Mucosa of descending colon (tissue), 3 donors: ENCODE measurements around the gene C16orf89. TPM values are rescaled to one million over a fixed set of nuclear protein-coding genes. Genes with fewer than 3 reads are reported as not detected.
A peak's percentile ranks its signal among the peaks of the same experiment; 100 is the strongest.

Source experiments
- ATAC-seq: fragments of 200-7000 bp; cut with Tn5 transposase; one replicate; pipeline ENCODE4 v1.9.1; 2020; ENCODE audit warnings: mild to moderate bottlenecking, moderate library complexity
- DNase-seq, 3 donors: peaks; one replicate each; pipeline ENCODE4 v3.0.0-alpha.2; 2020
- H3K36me3 ChIP-seq: fragments of 200-600 bp; one replicate; pipeline ENCODE4 v1.8.0; 2021; ENCODE audit warnings: low read depth, mild to moderate bottlenecking
- H3K4me1 ChIP-seq: fragments of 200-600 bp; one replicate; pipeline ENCODE4 v1.8.0; 2021; ENCODE audit warnings: low read depth, mild to moderate bottlenecking
- H3K4me3 ChIP-seq: fragments of 200-600 bp; one replicate; pipeline ENCODE4 v1.8.0; 2021; ENCODE audit warnings: mild to moderate bottlenecking
- H3K9me3 ChIP-seq: fragments of 200-600 bp; one replicate; pipeline ENCODE4 v1.8.0; 2021; ENCODE audit warnings: mild to moderate bottlenecking
- CTCF ChIP-seq: fragments of 200-600 bp; IDR thresholded peaks from one replicate; pipeline ENCODE4 v1.8.0; 2022; ENCODE audit warnings: antibody characterized with exemption, mild to moderate bottlenecking
- intact Hi-C, 2 donors: fragments of 100-400 bp; cut with DNase I in 1 of 2; cut with micrococcal nuclease in 1 of 2; formaldehyde crosslinking; loops; one replicate each; pipeline versions ENCODE4 v1.11.0 to v1.11.1; 2022; cut with DNase I, micrococcal nuclease
- total RNA-seq, 3 donors: library from RNA; stranded (reverse); fragmentation: NEBNext Ultra II Directional in 2 of 3; extraction: Animal tissue kit (Norgen Biotek cat#: 25700) in 2 of 3; gene quantifications; one replicate each; pipeline versions ENCODE4 v1.2.1 to v1.2.4, GENCODE V29; 2021 to 2023
- donor health status: DM: no; HTN: no; CAD: no; lungs with moderate emphysema.
- donor health status: DM: no; HTN: no; CAD: no.
- donor health status: DM: no; HTN: yes; CAD: no.

The C16orf89 gene
- total RNA-seq, 3 donors from 2014 or later, result 2.5 to 5.0 (median 3.3) TPM

GRCh38 chr16:5034167-5034523, 31.6 kb downstream of the C16orf89 start:
- no peaks in the 10 kb centered on the region for H3K9me3 ChIP-seq
- no peak for ATAC-seq
- H3K4me3 ChIP-seq, result peak overlapping the region; percentile 86
- DNase-seq, result no peak
- intact Hi-C loops, result no loop called here
- TF ChIP-seq CTCF, result no peak
- H3K4me1 ChIP-seq, result peaks cover 19% of the 10 kb centered on the region
- no peaks in the 10 kb centered on the region for H3K36me3 ChIP-seq

- Histone ChIP-seq H3K36me3 (no peaks in the 10 kb centered on the region), H3K4me3 (peak within 1 kb of the TSS; percentile 86), H3K9me3 (no peaks in the 10 kb centered on the region), H3K4me1 (peaks cover 19% of the 10 kb centered on the region)
- peak; percentile 92 to 98 (median 94) for DNase-seq
- intact Hi-C loops, result no loop called here
- TF ChIP-seq CTCF, result no peak
- ATAC-seq, result peak; percentile 89
Measured at GRCh38 chr16:5033256-5034166, 32.2 kb downstream of the C16orf89 start, which contains the start of gene NAGPA. Gene NAGPA (minus strand): TSS chr16:5033935. CDS start chr16:5033914, 21 bp downstream.

- no peaks in the 10 kb centered on the region for H3K36me3 ChIP-seq
- DNase-seq, result peak in 2 of 3 donors; percentile 35 to 43
- ATAC-seq, result peak; percentile 58
- peaks cover 19% of the 10 kb centered on the region for H3K4me1 ChIP-seq
- H3K4me3 ChIP-seq, result peak overlapping the region; percentile 86
- no peaks in the 10 kb centered on the region for H3K9me3 ChIP-seq
- intact Hi-C loops, result no loop called here
- no peak for TF ChIP-seq CTCF
Measured at GRCh38 chr16:5032748-5033167, 33.0 kb downstream of the C16orf89 start.

GRCh38 chr16:5031601-5032000, 34.2 kb downstream of the C16orf89 start:
- intact Hi-C loops, result no loop called here
- no peak for DNase-seq
- ATAC-seq, result no peak
- no peak overlapping the region for H3K4me3 ChIP-seq
- H3K36me3 ChIP-seq, result no peaks in the 10 kb centered on the region
- no peaks in the 10 kb centered on the region for H3K9me3 ChIP-seq
- no peak for TF ChIP-seq CTCF
- peaks cover 19% of the 10 kb centered on the region for H3K4me1 ChIP-seq

- intact Hi-C loops, result no loop called here
- ATAC-seq, result no peak
- peaks cover 19% of the 10 kb centered on the region for H3K4me1 ChIP-seq
- H3K36me3 ChIP-seq, result no peaks in the 10 kb centered on the region
- no peak for TF ChIP-seq CTCF
- DNase-seq, result no peak
- no peaks in the 10 kb centered on the region for H3K9me3 ChIP-seq
- no peak overlapping the region for H3K4me3 ChIP-seq
Measured at GRCh38 chr16:5030251-5030870, 35.4 kb downstream of the C16orf89 start.
